Measurements from ENCODE around the gene UBD.

GRCh38 chr6:29593199-29593855, 33.8 kb upstream of the UBD start:
- TF ChIP-seq CTCF (IDR thresholded peaks at IDR 0.05; ENCODE audit: low read depth, low read length) = no peak
- no peak for TF ChIP-seq EZH2phosphoT487 (IDR thresholded peaks at IDR 0.05; ENCODE audit: low read depth)
